Measurements from ENCODE around the gene RBM23.
A peak's percentile ranks its signal among the peaks of the same experiment; 100 is the strongest.
"Not testable (repeated sequence)": the region's sequence is repeated elsewhere in the genome, so short reads cannot be mapped to it uniquely, and the experiment has no call there.

RBM23 gene

GRCh38 chr14:22864979-22865378 lies 54.0 kb downstream of the RBM23 start:
- DNase-seq (ENCODE audit: low spot score): no peak

DNA sequence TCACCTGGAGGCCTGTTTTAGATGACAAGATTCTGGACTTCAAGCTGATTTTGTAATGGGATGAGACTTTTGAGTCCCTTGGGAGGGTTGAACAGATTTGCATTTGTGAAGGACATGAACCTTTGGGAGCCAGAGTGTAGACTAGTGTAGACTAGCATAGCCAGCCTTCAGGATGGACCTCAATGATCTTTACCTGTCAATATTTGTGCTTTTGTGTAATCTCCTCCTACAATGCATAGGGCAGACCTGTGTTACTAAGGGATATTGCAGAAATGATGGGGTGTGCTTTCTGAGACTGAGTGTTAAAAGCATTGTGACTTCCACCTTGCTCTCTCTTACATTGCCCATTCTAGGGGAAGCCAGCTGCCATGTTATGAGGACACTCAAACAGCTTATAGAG lies 57.3 kb downstream of the RBM23 start:
- no peak for DNase-seq (ENCODE audit: low spot score)

GRCh38 chr14:22860377-22860776 lies 58.6 kb downstream of the RBM23 start:
- DNase-seq (ENCODE audit: low spot score): not testable (repeated sequence)

GRCh38 chr14:22856428-22856827 lies 62.5 kb downstream of the RBM23 start:
- no peak for DNase-seq (ENCODE audit: low spot score)

DNA sequence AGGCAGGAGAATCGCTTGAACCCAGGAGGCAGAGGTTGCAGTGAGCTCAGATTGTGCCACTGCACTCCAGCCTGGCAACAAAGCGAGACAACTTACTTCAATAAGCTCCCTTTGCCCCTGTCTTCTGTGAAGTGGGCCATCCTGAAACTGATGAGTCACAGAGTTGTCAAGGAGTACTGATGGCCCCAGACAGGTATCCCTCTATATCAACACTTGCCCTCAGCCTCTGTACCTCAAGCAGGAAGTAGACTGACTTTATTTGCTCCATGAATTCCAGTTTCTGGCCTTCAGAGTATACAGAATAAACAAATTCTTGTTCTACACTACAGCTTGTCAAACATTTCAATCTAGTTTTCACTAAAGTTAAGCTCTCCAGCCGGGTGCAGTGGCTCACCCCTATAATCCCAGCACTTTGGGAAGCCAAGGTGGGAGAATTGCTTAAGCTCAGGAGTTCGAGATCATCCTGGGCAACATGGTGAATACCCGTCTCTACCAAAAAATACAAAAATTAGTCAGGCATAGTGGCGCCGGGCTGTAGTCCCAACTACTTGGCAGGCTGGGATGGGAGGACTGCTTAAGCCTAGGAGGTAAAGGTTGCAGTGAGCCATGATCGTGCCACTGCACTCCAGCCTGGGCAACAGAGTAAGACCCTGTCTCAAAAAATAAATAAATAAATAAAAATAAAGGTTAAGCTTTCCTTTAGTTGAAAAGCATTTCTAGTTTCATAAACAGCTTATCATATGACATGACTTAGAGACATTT lies 63.8 kb downstream of the RBM23 start:
- DNase-seq (ENCODE audit: low spot score): peak; percentile 76

DNA sequence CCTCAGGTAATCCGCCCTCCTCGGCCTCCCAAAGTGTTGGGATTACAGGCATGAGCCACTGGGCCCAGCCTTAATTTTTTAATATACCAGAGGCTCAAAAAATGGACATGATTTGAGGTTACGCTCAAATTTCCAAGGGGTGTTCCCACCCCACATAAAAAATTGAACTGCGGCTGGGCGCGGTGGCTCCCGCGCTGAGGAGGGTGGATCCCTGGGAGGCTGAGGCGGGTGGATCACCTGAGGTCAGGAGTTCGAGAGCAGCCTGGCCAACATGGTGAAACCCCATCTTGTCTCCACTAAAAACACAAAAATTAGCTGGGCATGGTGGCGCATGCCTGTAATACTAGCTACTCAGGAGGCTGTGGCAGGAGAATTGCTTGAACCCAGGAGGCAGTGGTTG lies 64.7 kb downstream of the RBM23 start:
- DNase-seq (ENCODE audit: low spot score): not testable (repeated sequence)

- DNase-seq (ENCODE audit: low spot score): peak; percentile 85
Measured at GRCh38 chr14:22852940-22853767, 65.8 kb downstream of the RBM23 start.

DNA sequence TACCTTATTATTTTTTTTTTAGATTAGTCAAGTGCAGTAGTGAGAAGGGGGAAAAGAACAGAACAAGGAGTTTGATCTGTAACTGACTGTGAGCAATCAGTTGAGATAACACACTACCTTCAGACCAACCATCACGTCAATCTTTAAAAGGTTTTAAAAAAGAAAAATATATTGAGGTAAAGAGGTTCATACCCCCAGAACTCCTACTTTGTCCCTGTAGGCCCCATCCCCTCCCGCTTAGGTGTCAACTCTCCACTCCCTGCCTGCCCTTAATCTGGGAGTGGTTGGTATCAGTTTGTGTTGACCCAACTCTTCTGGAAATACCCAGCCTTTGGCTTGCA lies 66.4 kb downstream of the RBM23 start:
- no peak for DNase-seq (ENCODE audit: low spot score)

GRCh38 chr14:22852178-22852577 lies 66.8 kb downstream of the RBM23 start:
- not testable (repeated sequence) for DNase-seq (ENCODE audit: low spot score)

- DNase-seq (ENCODE audit: low spot score): peak; percentile 98
Measured at GRCh38 chr14:22850944-22851764, 67.8 kb downstream of the RBM23 start.

DNA sequence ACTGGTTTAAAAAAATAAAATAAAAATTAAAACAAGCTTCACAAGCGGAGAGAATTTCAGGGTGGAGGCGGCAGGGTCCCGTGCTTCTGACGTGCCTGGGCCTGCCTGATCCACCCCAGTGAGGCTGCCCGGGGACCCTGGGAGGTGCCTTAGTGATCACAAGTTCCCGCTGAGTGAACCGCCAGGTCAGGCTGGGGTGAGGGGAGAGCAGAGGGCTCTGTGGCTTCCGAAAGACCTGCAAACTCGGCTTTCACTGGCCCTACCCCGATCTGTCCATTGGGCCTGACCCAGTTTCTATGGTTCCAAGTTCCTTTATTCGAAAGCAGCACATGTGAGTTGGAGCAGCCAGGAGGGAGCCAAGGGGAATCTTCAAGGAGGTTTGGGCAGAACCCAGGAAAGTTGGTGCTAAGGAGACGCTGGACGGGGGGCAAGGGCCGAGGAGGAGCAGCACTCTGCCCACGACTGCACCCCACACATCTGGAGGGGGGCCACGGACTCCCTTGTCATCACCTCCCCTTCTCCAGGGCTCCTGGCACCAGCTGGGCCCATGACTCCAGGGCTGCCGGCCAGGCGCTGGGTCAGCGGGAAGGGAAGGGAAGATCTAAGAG lies 69.6 kb downstream of the RBM23 start:
- DNase-seq (ENCODE audit: low spot score): peak; percentile 42

DNA sequence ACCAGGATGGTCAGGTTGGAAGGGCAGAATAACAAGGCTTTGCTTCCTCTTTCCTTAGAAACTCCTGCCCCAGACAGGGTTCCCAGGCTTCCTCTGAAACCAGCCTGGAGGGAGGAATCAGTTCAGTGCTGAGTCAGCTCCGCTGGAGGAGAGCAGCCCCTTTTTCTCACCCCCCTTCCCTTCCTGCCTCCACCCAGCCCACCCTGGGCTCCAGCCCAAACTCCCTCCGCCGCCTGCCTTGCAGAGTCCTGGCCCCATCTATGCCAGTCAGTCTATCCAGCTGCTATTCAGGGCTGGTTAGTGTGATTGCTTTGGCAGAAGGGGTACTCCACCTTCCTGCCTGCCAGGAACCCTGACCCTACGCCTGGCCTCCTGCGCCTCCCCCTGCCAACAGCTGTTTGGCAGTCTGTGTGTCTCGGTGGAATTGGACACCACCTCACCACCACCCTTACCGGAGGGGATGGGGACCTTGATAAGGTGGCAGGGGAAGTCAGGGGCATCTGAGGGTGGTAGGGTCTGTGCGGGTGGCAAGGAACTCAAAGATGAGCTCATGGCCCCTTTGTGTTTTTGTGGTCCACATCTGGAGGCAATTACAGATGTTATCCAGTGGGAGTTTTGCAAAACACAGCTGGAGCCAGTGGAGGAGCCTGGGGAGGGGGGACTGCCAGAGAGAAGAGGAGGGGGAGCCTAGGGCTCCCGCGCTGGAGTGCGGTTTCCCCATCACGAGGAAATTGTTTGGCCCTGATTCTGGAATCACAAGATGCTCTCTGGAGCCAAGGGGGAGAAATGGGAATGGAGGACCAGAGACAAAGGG lies 70.4 kb downstream of the RBM23 start:
- DNase-seq (ENCODE audit: low spot score): peak; percentile 62

GRCh38 chr14:22847661-22848341 lies 71.1 kb downstream of the RBM23 start:
- peak; percentile 37 for DNase-seq (ENCODE audit: low spot score)

DNA sequence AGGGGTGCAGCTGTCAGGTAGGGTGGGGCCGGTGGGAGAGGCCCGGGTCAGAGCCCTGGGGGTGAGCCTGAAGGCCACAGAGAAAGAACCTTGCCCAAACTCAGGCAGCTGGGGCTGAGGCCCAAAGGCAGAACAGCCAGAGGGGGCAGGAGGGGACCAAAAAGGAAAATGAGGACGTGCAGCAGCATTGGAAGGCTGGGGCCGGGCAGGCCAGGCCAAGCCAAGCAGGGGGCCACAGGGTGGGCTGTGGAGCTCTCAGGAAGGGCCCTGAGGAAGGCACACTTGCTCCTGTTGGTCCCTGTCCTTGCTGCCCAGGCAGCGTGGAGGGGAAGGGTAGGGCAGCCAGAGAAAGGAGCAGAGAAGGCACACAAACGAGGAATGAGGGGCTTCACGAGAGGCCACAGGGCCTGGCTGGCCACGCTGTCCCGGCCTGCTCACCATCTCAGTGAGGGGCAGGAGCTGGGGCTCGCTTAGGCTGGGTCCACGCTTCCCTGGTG lies 72.1 kb downstream of the RBM23 start:
- no peak for DNase-seq (ENCODE audit: low spot score)

GRCh38 chr14:22845821-22846625 lies 72.9 kb downstream of the RBM23 start:
- no peak for DNase-seq (ENCODE audit: low spot score)

DNA sequence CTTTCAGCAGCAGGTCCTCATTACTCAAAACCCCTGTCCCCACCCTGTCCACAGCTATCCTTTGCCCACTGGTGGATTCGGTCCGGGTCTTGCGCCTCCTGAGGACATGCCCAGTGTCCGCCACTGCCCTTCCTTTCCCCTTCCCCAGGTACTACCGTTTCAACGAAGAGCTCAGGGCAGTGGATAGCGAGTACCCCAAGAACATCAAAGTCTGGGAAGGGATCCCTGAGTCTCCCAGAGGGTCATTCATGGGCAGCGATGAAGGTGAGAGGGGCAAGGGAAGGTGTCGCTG lies 73.9 kb downstream of the RBM23 start:
- DNase-seq (ENCODE audit: low spot score): no peak

DNA sequence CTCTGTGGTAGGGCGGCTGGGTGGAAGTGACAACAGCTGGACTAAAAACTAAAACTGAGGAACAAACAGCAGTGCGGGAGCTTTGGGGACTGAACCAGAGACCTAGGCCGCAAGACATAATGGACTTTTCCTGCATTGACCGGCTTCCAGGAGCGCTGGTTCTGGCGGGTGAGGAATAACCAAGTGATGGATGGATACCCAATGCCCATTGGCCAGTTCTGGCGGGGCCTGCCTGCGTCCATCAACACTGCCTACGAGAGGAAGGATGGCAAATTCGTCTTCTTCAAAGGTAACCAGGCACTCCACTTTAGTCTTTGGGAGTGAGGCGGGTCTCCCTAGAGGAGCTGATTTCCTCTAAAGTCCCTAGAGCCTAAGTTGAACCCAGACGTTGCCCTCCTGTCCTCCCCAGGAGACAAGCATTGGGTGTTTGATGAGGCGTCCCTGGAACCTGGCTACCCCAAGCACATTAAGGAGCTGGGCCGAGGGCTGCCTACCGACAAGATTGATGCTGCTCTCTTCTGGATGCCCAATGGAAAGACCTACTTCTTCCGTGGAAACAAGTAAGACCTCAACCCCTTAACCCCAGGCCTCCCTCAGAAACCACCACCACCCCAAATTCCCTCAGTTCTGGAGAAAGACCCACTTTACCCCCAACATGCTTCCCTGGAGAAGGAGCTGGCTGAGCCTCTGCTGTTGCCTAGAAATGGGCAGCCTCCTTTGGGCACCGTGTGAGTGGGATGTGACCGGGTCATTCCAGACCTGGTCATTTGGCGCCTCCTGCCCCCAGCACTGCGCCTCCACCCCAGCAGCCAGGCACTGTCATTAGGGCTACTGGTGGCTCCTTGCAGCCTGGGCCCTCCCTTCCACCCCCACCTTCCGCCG lies 74.5 kb downstream of the RBM23 start:
- DNase-seq (ENCODE audit: low spot score): no peak
